B cell (primary cell): ENCODE results near the gene GSC2. TPM values are rescaled to one million over a fixed set of nuclear protein-coding genes. Genes with fewer than 3 reads are reported as not detected.

Experiments
- ATAC-seq: fragments of 200-7000 bp; cut with Tn5 transposase; one replicate; pipeline ENCODE4 v1.10.0; 2021; ENCODE audit warnings: low read depth, mild to moderate bottlenecking, moderate number of reproducible peaks, moderate library complexity
- CTCF ChIA-PET: fragments of 350-600 bp; sonication (Branson Sonifier 250); formaldehyde crosslinking; loops from one replicate; lab custom pipeline; 2021; ENCODE audit warnings: antibody characterized with exemption, inconsistent platforms; lab: Charles Lee
- POLR2A ChIA-PET: fragments of 350-600 bp; sonication (Branson Sonifier 250); formaldehyde crosslinking; loops from one replicate; lab custom pipeline; 2021; ENCODE audit warnings: antibody characterized with exemption; lab: Charles Lee
- DNase-seq: peaks from one replicate; pipeline ENCODE4 v3.0.0; 2013
- H2AFZ ChIP-seq: 2 replicates; pipeline ENCODE4 v1.6.1; 2012; ENCODE audit warnings: mild to moderate bottlenecking, low read depth, low read length; ENCODE audit not compliant: insufficient read depth, poor library complexity, severe bottlenecking
- H3K27ac ChIP-seq, 2 donors: 1 replicate in 1 of 2; 2 replicates in 1 of 2; pipeline ENCODE4 v1.5.1; 2012 to 2013; ENCODE audit warnings: low read length in 2 of 2, mild to moderate bottlenecking in 2 of 2, moderate library complexity in 1 of 2
- H3K27me3 ChIP-seq, 4 experiments: fragments of 200-600 bp in 1 of 4; sonication (generic) in 1 of 4; replicated peaks in 1 of 4; 1 replicate in 2 of 4; 2 replicates in 2 of 4; pipeline versions ENCODE4 v1.6.1 to v1.7.0; 2013 to 2016; ENCODE audit warnings: low read length in 3 of 4, mild to moderate bottlenecking in 2 of 4, mixed read lengths in 1 of 4, moderate library complexity in 1 of 4; ENCODE audit not compliant: insufficient read depth in 4 of 4, control insufficient read depth in 3 of 4; ENCODE audit errors: control extremely low read depth in 1 of 4
- H3K36me3 ChIP-seq, 2 experiments: replicated peaks in 1 of 2; 1 replicate in 1 of 2; 2 replicates in 1 of 2; pipeline versions ENCODE4 v1.6.1 to v1.7.1; 2013; ENCODE audit warnings: low read length in 1 of 2; ENCODE audit not compliant: insufficient read depth in 2 of 2, control insufficient read depth in 1 of 2; ENCODE audit errors: control extremely low read depth in 1 of 2, extremely low read depth in 1 of 2
- H3K4me1 ChIP-seq, 2 donors: fragments of 200-600 bp in 1 of 2; sonication (generic) in 1 of 2; 1 replicate in 1 of 2; 2 replicates in 1 of 2; pipeline versions ENCODE4 v1.5.1 to v1.6.1; 2013 to 2017; ENCODE audit warnings: low read length in 2 of 2; ENCODE audit not compliant: control insufficient read depth in 2 of 2, insufficient read depth in 2 of 2
- H3K4me2 ChIP-seq: replicated peaks from 2 replicates; pipeline ENCODE3; 2012; ENCODE audit warnings: mild to moderate bottlenecking, low read depth, low read length; ENCODE audit not compliant: poor library complexity, severe bottlenecking
- H3K4me3 ChIP-seq, 5 experiments: fragments of 200-600 bp in 1 of 5; sonication (generic) in 1 of 5; 1 replicate in 3 of 5; 2 replicates in 2 of 5; pipeline versions ENCODE4 v1.5.1 to v1.7.0; 2011 to 2016; ENCODE audit warnings: low read length in 4 of 5, mild to moderate bottlenecking in 4 of 5, low read depth in 2 of 5, control low read depth in 1 of 5, moderate library complexity in 1 of 5; ENCODE audit not compliant: insufficient read depth in 1 of 5; ENCODE audit errors: control extremely low read depth in 1 of 5, extremely low read depth in 1 of 5
- H3K79me2 ChIP-seq: fragments of 200-600 bp; sonication (generic); one replicate; pipeline ENCODE4 v1.6.0; 2016; ENCODE audit warnings: low read length; ENCODE audit not compliant: control insufficient read depth, insufficient read depth
- H3K9ac ChIP-seq: fragments of 200-600 bp; sonication (generic); 2 replicates; pipeline ENCODE4 v1.6.1; 2017; ENCODE audit warnings: mild to moderate bottlenecking, low read length, moderate library complexity
- H3K9me3 ChIP-seq, 3 donors: one replicate each; pipeline versions ENCODE4 v1.6.1 to v1.7.1; 2013; ENCODE audit warnings: low read length in 2 of 3; ENCODE audit not compliant: control insufficient read depth in 2 of 3, insufficient read depth in 1 of 3; ENCODE audit errors: control extremely low read depth in 1 of 3
- H4K20me1 ChIP-seq: 2 replicates; pipeline ENCODE4 v1.6.0; 2012; ENCODE audit warnings: mild to moderate bottlenecking, low read length; ENCODE audit not compliant: insufficient read depth, control insufficient read depth, poor library complexity, severe bottlenecking
- H3K27ac Mint-ChIP-seq: one replicate; pipeline ENCODE4 v1.8.0; 2021; ENCODE audit warnings: mixed read lengths
- H3K27me3 Mint-ChIP-seq: one replicate; pipeline ENCODE4 v1.8.0; 2021; ENCODE audit warnings: mixed read lengths
- H3K4me1 Mint-ChIP-seq: one replicate; pipeline ENCODE4 v1.8.0; 2021; ENCODE audit warnings: mixed read lengths
- H3K4me3 Mint-ChIP-seq: one replicate; pipeline ENCODE4 v1.8.0; 2021; ENCODE audit warnings: mixed read lengths
- H3K9me3 Mint-ChIP-seq: one replicate; pipeline ENCODE4 v1.8.0; 2022; ENCODE audit warnings: mixed read lengths; ENCODE audit not compliant: insufficient read depth
- CTCF ChIP-seq: fragments of 200-600 bp; IDR thresholded peaks from one replicate; pipeline ENCODE4 v1.8.0; 2022; ENCODE audit warnings: antibody characterized with exemption, mild to moderate bottlenecking
- EZH2 ChIP-seq: IDR thresholded peaks from 2 replicates; pipeline ENCODE4 v1.6.1; 2012; ENCODE audit warnings: borderline replicate concordance, low read depth, mild to moderate bottlenecking, moderate library complexity, low read length; ENCODE audit not compliant: insufficient read depth, poor library complexity, severe bottlenecking
- WGBS: methylation state at CpG from one replicate; pipeline ENCODE4 v1.1.5; 2013; ENCODE audit warnings: missing lambda C conversion rate; ENCODE audit not compliant: insufficient coverage; 5-methylcytosine and 5-hydroxymethylcytosine counted together
- intact Hi-C: fragments of 100-400 bp; cut with micrococcal nuclease; formaldehyde crosslinking; loops from one replicate; pipeline ENCODE4 v1.10.0; 2022
- polyA plus RNA-seq: library from polyadenylated mRNA; depleted of rRNA; stranded (reverse); fragments of >200 nt; gene quantifications from 2 replicates; pipeline ENCODE4 v1.2.3, GENCODE V29; 2012
- total RNA-seq, 2 donors: library from RNA; stranded (reverse); fragments of 120-200 nt in 1 of 2; gene quantifications; 1 replicate in 1 of 2; 2 replicates in 1 of 2; pipeline versions ENCODE4 v1.2.3 to v1.2.4, GENCODE V29; 2013 to 2022

The GSC2 gene
- total and polyA plus RNA-seq, 2 donors (not counting 1 experiment from before 2014, with no cell fraction given), result not detected

GRCh38 chr22:19105867-19106802, 44.0 kb downstream of the GSC2 start:
- no peak overlapping the region for H3K4me2 ChIP-seq
- CTCF ChIA-PET, result interaction anchor here (0.7 to 1.1 kb wide), 4 partner anchors 16 to 524 kb away, joined by 3 to 4 read pairs (median 3); partner anchors contain the start of genes DGCR2 and ESS2
- no peak overlapping the region for H2AFZ ChIP-seq
- H3K4me3 ChIP-seq, result no peak overlapping the region
- H3K27me3 Mint-ChIP-seq, result no peaks in the 10 kb centered on the region
- no peak overlapping the region for H3K4me3 Mint-ChIP-seq
- peaks cover 60% of the 10 kb centered on the region for H3K4me1 Mint-ChIP-seq
- H3K36me3 ChIP-seq, result peaks cover 0 to 5% of the 10 kb centered on the region in 2 experiments
- intact Hi-C loops, result loop anchor here (1.0 to 5.0 kb wide), 2 partner anchors 36 to 524 kb away; partner anchors contain the start of gene ESS2
- no peak overlapping the region for H3K27ac ChIP-seq
- H4K20me1 ChIP-seq, result peaks cover 87% of the 10 kb centered on the region
- no peaks in the 10 kb centered on the region for H3K9me3 ChIP-seq
- DNase-seq (peak; percentile 34), ATAC-seq (peak; percentile 39)
- no peaks in the 10 kb centered on the region for H3K27me3 ChIP-seq
- H3K9me3 Mint-ChIP-seq, result no peaks in the 10 kb centered on the region
- TF ChIP-seq EZH2, result no peak
- peak; percentile 39 for TF ChIP-seq CTCF
- peaks cover 97% of the 10 kb centered on the region for H3K79me2 ChIP-seq
- 86% methylated on average over 17 of the region's 18 CpGs for WGBS
- H3K9ac ChIP-seq, result no peak overlapping the region
- H3K27ac Mint-ChIP-seq, result no peak overlapping the region
- POLR2A ChIA-PET, result no interaction called here
- peaks cover 21 to 36% of the 10 kb centered on the region in 2 donors for H3K4me1 ChIP-seq
